Stimulated activated CD8-positive, alpha-beta memory T cell treated with anti-CD3 and anti-CD28 coated beads, Interleukin-2, amount 100 ng/mL, for 48 hours (primary cell): ENCODE data around the gene CRYBG3.

Experiments
- DNase-seq, 2 donors: peaks; one replicate each; pipeline ENCODE4 v3.0.0-alpha.2; 2020; ENCODE audit warnings: low read depth in 2 of 2

CRYBG3 gene

DNA sequence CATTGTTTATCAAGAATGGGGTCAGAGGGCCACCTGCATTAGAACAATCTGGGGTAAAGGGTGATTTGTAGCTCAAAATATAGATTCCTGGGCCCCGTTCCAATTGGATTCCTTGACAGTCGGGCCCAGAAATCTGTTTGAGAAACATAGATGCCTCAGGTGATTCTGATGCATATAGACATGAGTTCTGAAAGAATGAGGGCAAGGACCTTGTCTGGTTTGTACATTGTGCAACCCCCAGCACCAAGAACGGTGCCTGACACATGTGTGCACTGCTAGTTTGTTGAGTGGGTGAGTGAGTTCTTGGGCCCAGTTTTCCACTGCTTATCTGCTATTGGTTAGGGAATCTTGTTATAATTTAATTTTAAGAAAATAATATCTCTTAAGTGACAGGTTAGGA, 16.6 kb downstream of the CRYBG3 start:
- DNase-seq, result no peak

DNA sequence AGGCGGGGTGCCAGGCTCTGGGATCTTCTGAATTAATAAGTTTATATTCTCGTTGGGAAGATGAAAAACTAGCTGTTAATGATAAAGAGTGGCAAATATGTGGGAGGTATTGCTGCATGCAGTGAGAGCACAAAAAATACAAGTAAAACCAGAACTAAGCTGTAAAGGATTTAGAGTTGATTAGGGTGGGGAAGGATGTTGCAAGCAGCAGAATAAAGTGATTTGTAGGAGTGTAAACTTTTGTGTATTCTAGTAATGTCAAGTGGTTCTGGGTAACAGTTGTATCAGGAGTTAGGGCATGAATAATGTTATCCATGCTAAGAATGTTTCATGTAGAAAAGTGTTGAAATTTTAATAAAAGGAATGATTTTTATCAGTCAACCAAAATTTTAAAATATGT, 18.1 kb downstream of the CRYBG3 start:
- DNase-seq, result no peak

DNA sequence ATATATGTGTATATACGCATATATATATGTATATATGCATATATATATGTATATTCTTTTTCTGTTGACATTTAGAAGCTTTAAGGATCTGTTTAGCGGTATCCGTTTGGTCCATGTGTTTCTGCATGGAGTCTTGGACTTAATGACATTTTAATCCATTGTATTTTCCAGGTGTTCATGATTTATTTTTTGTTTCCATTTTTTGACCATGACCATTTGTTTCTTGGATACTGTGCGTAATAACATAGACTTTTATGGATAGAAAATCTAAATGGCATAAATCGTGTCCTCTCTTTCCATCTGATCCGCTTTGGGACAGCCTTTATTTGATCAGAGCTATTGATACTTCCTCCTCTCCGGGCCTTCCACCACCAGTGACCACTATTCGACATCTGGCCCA, 19.5 kb downstream of the CRYBG3 start:
- DNase-seq, result no peak

DNA sequence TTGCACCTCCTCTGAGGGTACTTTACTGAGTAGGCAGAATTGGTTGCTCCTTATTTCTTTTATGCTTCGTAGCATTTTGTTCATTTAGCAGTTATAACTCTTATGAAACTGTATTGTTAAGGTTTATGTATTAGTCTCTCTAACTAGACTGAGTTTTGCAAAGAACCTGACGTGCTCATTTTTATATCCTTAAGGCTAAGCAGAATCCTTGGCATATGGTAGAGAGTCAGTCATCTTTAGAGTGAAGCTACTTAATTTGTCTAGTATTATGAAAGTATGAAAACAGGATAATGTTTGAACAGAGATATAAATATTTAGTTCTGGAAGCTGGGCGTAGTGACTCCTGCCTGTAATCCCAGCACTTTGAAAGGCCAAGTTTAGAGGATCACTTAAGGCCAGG, 20.1 kb downstream of the CRYBG3 start:
- no peak for DNase-seq

GRCh38 chr3:97848779-97849178, 27.0 kb downstream of the CRYBG3 start:
- DNase-seq, result no peak

- no peak for DNase-seq
Measured at GRCh38 chr3:97857401-97857800, 35.6 kb downstream of the CRYBG3 start.

DNA sequence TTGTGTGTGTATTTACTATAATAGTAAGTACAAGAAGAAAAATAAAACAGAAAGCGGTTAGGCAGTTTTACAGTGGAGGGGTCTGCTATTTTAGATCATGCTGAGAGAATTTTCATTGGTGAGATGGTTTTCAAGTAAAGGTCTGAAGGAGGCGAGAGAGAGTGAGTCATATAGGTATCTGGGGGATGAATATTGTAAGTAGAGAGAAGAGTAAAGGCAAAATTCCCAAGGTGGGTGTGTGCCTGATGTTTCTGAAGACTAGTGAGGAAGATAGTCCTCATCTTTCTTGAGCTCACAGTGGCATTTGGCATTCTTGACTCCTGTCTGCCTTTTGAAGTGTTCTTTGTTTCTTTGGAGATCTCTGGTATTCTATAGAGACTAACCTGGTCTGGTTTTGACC, 38.6 kb downstream of the CRYBG3 start:
- DNase-seq, result no peak

GRCh38 chr3:97862582-97862981, 40.8 kb downstream of the CRYBG3 start:
- no peak for DNase-seq

- DNase-seq, result no peak
Measured at GRCh38 chr3:97863031-97863430, 41.2 kb downstream of the CRYBG3 start.

- DNase-seq, result no peak
Measured at GRCh38 chr3:97863775-97864174, 42.0 kb downstream of the CRYBG3 start.

- DNase-seq, result no peak
Measured at GRCh38 chr3:97871186-97871585, 49.4 kb downstream of the CRYBG3 start.

DNA sequence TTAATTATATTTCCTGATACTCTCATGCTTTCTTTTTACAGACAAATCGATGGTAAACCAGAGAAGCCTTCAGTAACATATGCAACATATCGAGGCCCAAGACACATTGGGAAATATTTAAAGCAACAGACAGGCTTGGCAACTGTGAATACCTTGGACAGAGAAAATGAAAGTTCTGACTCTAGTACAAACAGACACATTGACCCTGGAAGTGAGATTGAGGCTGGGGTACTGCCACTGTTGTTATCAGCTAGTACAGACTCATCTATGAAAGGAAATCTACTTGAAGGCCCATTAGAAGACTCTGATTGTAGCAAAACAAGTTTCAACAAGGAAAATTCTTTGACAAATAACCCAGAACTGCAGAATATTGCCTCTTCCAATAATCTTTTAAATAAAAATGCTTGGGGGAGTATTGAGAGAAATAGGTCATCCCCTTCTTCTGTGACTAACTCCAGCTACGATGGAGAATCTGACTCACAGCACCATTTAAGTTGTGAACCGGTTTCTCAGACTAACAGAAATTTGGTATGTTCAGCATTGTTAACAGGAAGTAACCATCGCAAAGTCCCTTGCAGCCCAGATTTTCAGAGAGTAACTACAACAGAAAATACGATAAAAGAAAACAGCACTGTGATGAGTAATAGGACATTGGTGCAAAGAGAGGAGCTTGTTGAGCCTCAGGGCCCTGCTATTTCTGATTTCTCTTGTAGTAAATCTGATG, 50.2 kb downstream of the CRYBG3 start:
- no peak for DNase-seq

DNA sequence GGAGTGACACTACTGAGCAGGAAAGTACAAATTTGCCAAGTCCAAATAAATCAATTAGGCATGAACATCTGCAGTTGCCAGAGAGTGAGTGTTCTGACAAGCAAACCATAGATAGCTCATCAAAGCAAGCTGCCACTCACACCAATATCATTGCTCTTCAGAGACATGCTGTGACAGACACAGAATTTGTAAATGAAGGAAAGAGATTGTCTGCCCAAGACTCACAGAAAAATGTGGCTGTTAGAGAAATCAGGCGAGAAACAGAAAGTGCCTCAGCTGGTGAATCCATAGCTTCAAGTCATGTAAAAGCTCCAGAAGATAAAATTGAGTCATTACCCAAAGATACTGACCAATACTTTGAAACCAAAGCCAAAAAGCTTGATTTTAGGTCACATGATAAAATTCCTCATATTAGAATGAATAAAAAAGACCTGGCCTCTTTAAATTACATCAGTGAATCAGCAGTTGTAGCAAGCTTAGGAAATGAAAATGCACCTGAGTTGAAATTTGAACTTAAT, 50.8 kb downstream of the CRYBG3 start:
- no peak for DNase-seq

DNA sequence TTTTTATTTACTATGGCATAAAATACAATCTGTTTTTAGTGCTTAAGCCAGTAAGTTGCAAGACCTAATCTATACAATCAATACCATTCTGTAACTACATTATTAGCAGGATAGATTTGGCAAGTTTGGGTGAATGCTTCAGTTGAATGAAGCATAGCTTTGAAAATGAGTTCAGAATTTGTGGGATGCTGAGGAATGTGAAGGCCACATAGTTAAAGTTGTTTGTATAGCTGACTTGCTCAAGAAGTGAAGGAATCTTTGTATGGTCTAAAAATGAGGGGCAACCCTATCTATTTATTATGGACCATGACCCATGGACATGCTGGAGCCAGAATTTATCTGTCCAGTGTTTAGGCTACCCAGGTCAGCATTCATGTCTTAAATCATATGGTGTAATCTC, 58.5 kb downstream of the CRYBG3 start:
- no peak for DNase-seq

GRCh38 chr3:97882975-97883598, 61.3 kb downstream of the CRYBG3 start:
- DNase-seq, result no peak

DNA sequence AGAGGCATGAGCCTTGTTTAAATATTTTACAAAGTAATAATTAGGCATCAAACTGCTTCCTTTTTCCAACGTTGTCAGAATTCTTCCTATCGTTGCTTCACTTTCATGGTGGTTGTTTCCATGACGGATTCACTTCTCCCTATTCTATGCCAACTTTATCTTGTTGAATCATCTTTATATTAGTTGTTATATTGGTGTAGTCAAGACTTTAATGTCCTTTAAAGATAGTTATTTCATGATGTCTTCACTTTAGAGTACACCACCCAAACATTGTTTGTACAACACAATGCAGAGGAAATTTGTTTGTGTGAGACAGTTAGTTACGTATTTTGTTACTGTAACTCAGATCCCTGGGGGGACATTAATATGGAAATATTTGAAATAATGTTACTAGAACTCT, 61.9 kb downstream of the CRYBG3 start:
- DNase-seq, result no peak

DNA sequence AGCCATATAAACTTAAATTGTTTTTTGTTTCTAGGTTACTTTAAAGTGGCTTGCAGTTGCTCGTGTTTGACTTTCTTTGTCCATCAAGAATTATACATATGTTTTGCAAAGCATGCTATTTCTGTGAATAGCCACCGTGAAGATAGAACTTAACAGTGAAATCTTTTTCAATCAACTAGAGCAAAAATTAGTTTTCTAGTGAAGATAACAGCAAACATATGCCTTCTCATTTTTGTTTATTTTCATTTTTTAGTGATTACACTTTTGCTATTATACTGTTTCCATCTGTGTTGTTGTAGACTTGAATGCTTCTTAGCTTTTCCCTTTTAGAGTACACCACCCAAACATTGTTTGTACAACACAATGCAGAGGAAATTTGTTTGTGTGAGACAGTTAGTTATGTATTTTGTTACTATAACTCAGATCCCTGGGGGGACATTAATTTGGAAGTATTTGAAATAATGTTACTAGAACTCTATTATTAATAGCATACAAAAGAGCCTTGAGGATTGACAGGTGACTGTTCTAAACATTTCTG, 62.8 kb downstream of the CRYBG3 start:
- no peak for DNase-seq

GRCh38 chr3:97885931-97886824, 64.4 kb downstream of the CRYBG3 start:
- DNase-seq, result no peak

DNA sequence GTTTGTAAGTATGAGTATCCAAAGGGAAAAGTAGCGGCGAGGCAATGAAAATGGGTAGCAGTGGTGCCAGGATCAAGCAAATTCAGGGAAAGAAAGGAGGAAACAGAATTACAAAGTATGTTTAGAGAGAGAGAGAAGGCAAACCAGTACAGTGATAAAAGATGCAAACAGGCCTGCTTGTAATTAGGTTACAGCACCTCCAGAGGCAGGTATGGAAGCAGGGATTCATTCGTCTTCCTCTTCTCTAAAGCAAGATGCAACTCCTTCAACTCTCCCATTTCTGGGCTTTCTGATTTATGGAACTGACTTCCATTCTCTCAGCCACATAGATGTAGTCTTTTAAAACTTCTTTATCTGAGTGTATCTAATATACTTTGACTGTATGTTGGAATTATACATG, 68.0 kb downstream of the CRYBG3 start:
- no peak for DNase-seq

DNA sequence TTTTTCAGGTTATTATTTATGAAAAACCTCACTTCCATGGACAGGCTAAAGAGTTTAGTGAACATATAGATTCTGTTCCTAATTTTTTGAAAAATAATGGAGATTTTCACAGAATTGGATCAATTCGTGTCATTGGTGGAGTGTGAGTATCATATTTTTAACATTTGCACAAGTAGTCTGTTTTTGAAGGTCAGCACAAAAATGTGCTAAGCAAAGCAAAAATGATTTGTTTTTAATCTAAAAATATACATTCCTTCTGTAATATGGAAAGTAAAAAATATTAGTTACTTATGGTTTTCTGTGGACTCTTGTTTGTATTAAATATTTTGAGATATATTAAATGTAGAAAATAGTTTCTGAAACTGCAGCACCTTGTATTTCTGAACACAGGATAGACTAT, 71.0 kb downstream of the CRYBG3 start:
- no peak for DNase-seq

DNA sequence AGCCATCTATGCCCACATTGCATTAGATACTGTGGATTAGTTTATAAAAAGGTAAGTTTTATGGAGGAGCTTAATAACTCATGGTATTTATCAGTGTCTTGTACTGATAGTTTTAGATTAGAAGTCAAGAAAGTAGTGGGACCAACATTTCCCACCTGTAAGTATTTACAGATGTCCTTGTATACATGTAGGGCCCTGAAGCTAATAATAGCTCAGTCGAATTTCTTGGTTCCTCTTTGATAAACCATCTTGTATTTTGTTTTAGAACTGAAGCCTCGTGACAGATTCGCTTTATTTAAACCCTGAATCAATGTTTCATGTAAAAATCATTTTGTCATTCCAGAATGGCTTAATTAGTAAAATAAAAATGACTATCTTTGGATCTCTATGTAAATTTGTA, 73.4 kb downstream of the CRYBG3 start:
- no peak for DNase-seq

GRCh38 chr3:97896129-97896528, 74.3 kb downstream of the CRYBG3 start:
- DNase-seq, result no peak
